Progenitor cell of endocrine pancreas (in vitro differentiated cells): ENCODE results near the gene KCNAB2. TPM values are rescaled to one million over a fixed set of nuclear protein-coding genes. Genes with fewer than 3 reads are reported as not detected.

Experiments used
- DNase-seq: peaks from one replicate; pipeline ENCODE4 v3.0.0; 2021; ENCODE audit warnings: low spot score; ENCODE audit not compliant: unreplicated experiment
- H3K27ac Mint-ChIP-seq: 2 replicates; pipeline ENCODE4 v1.8.0; 2021; ENCODE audit warnings: mild to moderate bottlenecking, moderate library complexity, mixed read lengths
- H3K27me3 Mint-ChIP-seq: 2 replicates; pipeline ENCODE4 v1.8.0; 2021; ENCODE audit warnings: mixed read lengths
- H3K36me3 Mint-ChIP-seq: 2 replicates; pipeline ENCODE4 v1.8.0; 2022; ENCODE audit warnings: mixed read lengths; ENCODE audit not compliant: insufficient read depth
- H3K4me1 Mint-ChIP-seq: 2 replicates; pipeline ENCODE4 v1.8.0; 2021; ENCODE audit warnings: low read depth, mixed read lengths
- H3K4me3 Mint-ChIP-seq: 2 replicates; pipeline ENCODE4 v1.8.0; 2021; ENCODE audit warnings: low read depth, mild to moderate bottlenecking, moderate library complexity, mixed read lengths
- H3K9me3 Mint-ChIP-seq: 2 replicates; pipeline ENCODE4 v1.8.0; 2021; ENCODE audit warnings: low read depth, mixed read lengths
- CTCF ChIP-seq: fragments of 200-600 bp; sonication (generic); IDR thresholded peaks from one replicate; pipeline ENCODE4 v1.5.0; 2021; ENCODE audit warnings: antibody characterized with exemption, mild to moderate bottlenecking; ENCODE audit not compliant: unreplicated experiment
- total RNA-seq: library from RNA; stranded (reverse); gene quantifications from 2 replicates; pipeline ENCODE4 v1.2.1, GENCODE V29; 2021

Gene KCNAB2
- total RNA-seq, 1 donor from 2014 or later, result 6.9 TPM

- no peaks in the 10 kb centered on the region for H3K36me3 Mint-ChIP-seq
- no peak for TF ChIP-seq CTCF
- H3K27me3 Mint-ChIP-seq, result no peaks in the 10 kb centered on the region
- no peaks in the 10 kb centered on the region for H3K9me3 Mint-ChIP-seq
- no peaks in the 10 kb centered on the region for H3K4me1 Mint-ChIP-seq
- DNase-seq, result no peak
- H3K4me3 Mint-ChIP-seq, result no peak overlapping the region
- no peak overlapping the region for H3K27ac Mint-ChIP-seq
Observed at GRCh38 chr1:6092211-6092610, 46.5 kb downstream of the KCNAB2 start.

- TF ChIP-seq CTCF, result no peak
- H3K27me3 Mint-ChIP-seq, result no peaks in the 10 kb centered on the region
Observed at GRCh38 chr1:6093071-6093470, 47.4 kb downstream of the KCNAB2 start.

GRCh38 chr1:6093611-6094010 is 47.9 kb downstream of the KCNAB2 start:
- Mint-ChIP-seq H3K9me3 (no peaks in the 10 kb centered on the region), H3K27ac (no peak overlapping the region), H3K27me3 (no peaks in the 10 kb centered on the region), H3K4me1 (no peaks in the 10 kb centered on the region), H3K36me3 (no peaks in the 10 kb centered on the region), H3K4me3 (no peak overlapping the region)
- TF ChIP-seq CTCF, result no peak
- no peak for DNase-seq

More at GRCh38 chr1:6093071-6093470, 47.4 kb downstream of the KCNAB2 start:
- no peak overlapping the region for H3K4me3 Mint-ChIP-seq
- no peak overlapping the region for H3K27ac Mint-ChIP-seq
- no peaks in the 10 kb centered on the region for H3K4me1 Mint-ChIP-seq
- no peak for DNase-seq
- H3K9me3 Mint-ChIP-seq, result no peaks in the 10 kb centered on the region
- H3K36me3 Mint-ChIP-seq, result no peaks in the 10 kb centered on the region

- Mint-ChIP-seq H3K9me3 (no peaks in the 10 kb centered on the region), H3K4me1 (no peaks in the 10 kb centered on the region), H3K36me3 (no peaks in the 10 kb centered on the region), H3K4me3 (no peak overlapping the region), H3K27ac (no peak overlapping the region), H3K27me3 (no peaks in the 10 kb centered on the region)
- no peak for TF ChIP-seq CTCF
- DNase-seq, result no peak
Observed at GRCh38 chr1:6094246-6094645, 48.6 kb downstream of the KCNAB2 start.

- no peaks in the 10 kb centered on the region for H3K36me3 Mint-ChIP-seq
- H3K4me1 Mint-ChIP-seq, result no peaks in the 10 kb centered on the region
- no peaks in the 10 kb centered on the region for H3K27me3 Mint-ChIP-seq
- no peak for DNase-seq
- no peak overlapping the region for H3K27ac Mint-ChIP-seq
- H3K9me3 Mint-ChIP-seq, result no peaks in the 10 kb centered on the region
- no peak for TF ChIP-seq CTCF
- no peak overlapping the region for H3K4me3 Mint-ChIP-seq
Observed at GRCh38 chr1:6094801-6095505, 49.3 kb downstream of the KCNAB2 start.
